Thoracic aorta endothelial cell (primary cell): ENCODE data around the gene TFDP3. TPM values are rescaled to one million over a fixed set of nuclear protein-coding genes. Genes with fewer than 3 reads are reported as not detected.

ENCODE experiments used
- small RNA-seq: library from RNA; depleted of rRNA; stranded (forward); fragments of <200 nt; gene quantifications from one replicate; pipeline ENCODE3, GENCODE V24; 2012
- total RNA-seq: library from RNA; depleted of rRNA; stranded (reverse); fragments of >200 nt; gene quantifications from 2 replicates; pipeline ENCODE4 v1.2.3, GENCODE V29; 2012

Gene TFDP3
- not detected in 2 replicates for total RNA-seq

GRCh38 chrX:133218329-133218728 lies at the start of gene TFDP3:
Gene TFDP3 (minus strand): TSS chrX:133218354. CDS start chrX:133218259, 95 bp downstream.

Small RNA genes within 50 kb of the gene (small RNA-seq; reads per million reads assigned to genes)
- gene RNU1-115P: 0.21 reads per million

Other genes starting within 250 kb of the TFDP3 start
- gene USP26, start 121.2 kb downstream of the TFDP3 start, total RNA-seq: not detected in 2 replicates
- 0.07 TPM in 1 of 2 replicates, not detected in the other for gene GPC4, start 197.1 kb upstream of the TFDP3 start, total RNA-seq